NCI-H1417 treated with DMSO at 0.1 percent for 48 hours (cell line): ENCODE data around the gene OR2A25.

Experiments used
- DNase-seq: peaks from one replicate; lab custom pipeline; 2025; lab: John Stamatoyannopoulos, UW

OR2A25 gene

DNA sequence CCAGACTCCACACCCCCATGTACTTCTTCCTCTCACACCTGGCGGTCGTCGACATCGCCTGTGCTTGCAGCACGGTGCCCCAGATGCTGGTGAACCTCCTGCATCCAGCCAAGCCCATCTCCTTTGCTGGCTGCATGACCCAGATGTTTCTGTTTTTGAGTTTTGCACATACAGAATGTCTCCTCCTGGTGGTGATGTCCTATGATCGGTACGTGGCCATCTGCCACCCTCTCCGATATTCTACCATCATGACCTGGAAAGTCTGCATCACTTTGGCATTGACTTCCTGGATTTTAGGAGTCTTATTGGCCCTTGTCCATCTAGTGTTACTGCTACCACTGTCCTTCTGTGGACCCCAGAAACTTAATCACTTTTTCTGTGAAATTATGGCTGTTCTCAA lies 4.8 kb downstream of the OR2A25 start:
- DNase-seq: no peak

DNA sequence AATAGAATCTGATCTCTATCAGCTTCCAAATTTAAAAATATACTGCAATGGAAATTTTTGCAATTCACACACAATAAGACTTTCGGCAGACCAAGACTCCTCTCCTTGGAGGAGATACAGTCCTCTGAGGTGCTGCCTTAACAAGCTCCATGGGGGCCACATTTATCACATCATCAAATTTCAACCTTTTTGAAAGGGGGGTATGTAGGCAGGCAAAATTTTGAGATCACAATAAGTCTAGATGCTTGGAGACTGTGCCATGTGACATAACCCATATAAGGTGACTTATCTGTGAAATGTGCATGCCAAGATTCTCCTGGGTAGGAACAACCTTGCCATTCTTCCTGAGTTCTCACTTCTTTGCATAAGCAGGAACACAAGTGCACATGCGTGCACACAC lies 16.4 kb downstream of the OR2A25 start, which contains the start of gene OR2A12:
OR2A12 (plus strand) TSS at position 301 of the 400 bp plus-strand sequence. CDS start 8,830 bp downstream, outside the sequence.
- no peak for DNase-seq

DNA sequence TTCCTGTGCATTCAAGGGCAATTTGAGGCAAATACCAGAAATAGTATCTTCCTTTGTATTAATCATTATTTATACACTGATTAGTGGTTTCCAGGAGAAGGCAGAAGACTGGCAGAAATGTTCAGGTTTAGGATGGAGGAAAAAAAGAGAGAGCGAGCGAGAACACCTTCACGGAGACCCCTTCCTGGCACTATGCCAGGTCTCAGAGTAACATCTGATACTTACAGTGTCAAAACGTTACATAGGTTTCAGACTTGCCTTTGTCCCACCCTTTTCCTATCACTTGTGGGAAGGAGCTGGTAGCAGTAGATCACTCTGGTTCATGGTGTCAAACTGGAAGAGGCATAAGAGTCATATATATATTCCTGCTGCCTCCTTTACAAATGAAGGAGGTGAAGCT lies 17.1 kb downstream of the OR2A25 start:
- DNase-seq: no peak

DNA sequence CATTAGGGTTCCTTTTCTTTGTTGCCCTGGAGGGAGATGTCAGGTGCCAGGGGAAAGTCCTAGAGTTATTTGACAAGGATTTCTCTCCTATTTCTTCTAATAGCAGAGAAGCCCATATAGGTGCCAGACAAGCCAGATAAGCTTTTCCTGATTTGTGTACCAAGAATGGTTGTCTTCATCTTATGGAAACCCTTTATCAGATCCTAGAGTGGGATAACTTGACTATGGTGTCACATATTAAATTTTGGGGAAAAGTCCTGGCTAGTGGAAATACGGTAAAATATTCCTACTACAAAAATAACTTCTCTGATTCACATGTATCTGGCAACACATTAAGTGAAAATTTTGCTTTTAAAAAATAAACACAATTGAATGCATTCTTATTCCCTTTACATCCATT lies 17.6 kb downstream of the OR2A25 start:
- no peak for DNase-seq

DNA sequence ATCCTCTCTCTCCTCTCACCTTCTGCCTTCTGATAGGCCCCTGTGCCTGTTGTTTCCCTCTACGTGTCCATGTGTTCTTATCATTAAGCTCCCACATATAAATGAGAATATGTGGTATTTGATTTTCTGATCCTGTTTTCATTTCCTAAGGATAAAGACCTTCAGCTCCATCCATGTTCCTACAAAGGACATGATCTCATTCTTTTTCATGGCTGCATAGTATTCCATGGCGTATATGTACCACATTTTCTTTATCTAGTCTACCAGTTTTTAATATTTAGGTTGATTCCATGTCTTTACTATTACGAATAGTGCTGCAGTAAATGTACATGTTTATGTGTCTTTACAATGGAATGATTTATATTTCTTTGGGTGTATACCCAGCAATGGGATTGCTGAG lies 21.1 kb downstream of the OR2A25 start:
- DNase-seq: no peak

DNA sequence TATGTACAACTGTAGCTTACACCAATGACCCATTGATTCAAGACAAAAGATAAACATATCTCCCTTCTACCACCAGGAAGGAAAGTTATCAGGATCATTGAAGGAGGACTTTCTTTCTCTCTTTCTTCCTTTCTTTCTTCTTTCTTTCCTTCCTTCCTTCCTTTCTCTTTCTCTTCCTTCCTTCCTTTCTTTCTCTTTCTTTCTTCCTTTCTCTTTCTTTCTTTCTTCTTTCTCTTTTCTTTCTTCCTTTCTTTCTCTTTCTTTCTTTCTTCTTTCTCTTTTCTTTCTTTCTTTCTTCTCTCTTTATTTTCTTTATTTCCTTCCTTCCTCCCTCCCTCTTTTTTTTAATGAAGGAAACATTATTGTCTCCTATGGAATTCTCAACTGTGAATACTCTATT lies 29.2 kb downstream of the OR2A25 start:
- DNase-seq: no peak

DNA sequence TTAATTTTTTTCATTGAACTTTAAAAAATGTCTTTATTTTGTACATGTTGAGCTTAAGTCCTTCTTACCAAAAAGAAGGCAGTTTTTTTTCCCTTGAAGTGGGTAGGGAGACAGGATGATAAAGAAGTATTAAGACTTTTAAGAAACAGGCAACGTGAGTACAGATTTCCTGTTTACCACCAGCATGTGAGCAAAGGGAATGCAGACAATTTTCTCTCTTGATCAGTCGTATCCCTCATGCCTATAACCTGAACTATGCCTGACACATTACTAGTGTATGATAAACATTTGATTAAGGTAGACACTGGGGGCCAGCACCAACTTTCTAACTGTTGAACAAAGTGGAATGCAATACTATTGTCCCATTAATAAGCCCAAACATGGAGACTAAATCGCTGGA lies 31.0 kb downstream of the OR2A25 start:
- no peak for DNase-seq

DNA sequence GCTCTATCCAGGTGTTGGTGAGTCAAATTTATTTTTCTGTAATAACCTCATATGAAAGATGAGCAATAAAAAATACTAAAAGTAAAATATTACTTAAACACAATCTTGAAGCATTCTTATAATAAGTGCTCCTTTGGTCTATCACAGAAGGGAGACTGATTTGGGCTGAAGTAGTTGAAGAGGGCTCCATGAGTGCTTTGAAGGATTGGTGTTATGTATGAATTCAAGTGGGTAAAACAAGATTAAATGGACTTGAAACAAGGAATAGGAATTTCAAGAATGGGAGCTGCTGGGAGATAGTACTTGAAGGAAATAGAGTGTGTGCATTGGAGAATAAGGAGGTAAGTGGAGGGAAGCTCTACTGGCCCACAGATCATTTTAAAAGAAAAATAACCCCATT lies 32.4 kb downstream of the OR2A25 start:
- DNase-seq: no peak

DNA sequence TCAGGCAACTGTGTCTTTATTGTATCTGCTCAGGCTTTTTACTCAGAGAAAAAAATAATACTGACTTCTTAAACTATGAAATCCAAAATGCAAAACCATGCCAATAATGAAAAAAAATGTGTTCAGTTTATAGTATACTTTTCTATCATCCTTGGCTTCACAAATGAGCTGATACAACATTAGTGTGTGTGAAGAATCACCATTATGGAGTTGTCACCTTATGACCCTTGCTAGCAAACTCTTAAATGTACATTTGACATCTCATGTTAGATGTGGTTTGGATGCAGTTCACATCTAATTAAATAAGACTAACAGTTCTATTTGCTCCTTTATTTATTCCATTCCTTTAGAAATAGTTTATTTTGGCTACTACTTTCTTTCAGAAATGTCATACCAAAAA lies 35.6 kb downstream of the OR2A25 start:
- DNase-seq: no peak

DNA sequence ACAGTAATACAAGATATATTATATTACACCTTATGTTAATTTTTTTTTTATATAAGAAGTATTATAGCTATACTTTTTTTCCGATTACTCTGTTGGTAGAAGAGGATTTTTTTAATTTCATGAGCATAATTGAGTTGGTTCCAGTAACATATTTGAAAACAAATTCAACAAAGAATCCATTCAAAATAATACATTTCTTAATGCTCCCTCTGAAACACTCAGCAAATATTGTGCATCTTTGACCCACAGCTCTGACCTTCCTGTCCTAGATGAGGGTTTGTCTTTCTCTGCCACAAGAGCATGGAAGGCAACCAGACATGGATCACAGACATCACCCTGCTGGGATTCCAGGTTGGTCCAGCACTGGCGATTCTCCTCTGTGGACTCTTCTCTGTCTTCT lies 39.7 kb downstream of the OR2A25 start, which contains the start of gene OR2A2:
OR2A2 (plus strand) TSS at position 301 of the 400 bp plus-strand sequence; CDS start at position 301, 0 bp downstream.
- DNase-seq: no peak

DNA sequence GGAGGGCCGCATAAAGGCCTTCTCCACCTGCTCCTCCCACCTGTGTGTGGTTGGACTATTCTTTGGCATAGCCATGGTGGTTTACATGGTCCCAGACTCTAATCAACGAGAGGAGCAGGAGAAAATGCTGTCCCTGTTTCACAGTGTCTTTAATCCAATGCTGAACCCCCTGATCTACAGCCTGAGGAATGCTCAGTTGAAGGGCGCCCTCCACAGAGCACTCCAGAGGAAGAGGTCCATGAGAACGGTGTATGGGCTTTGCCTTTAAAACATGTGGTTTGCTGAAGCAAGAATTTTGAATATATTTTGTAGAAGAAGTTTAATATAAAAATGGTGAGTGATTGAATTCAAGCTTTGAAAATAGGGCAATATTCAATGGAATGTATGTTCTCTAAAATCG lies 40.7 kb downstream of the OR2A25 start:
- DNase-seq: no peak

DNA sequence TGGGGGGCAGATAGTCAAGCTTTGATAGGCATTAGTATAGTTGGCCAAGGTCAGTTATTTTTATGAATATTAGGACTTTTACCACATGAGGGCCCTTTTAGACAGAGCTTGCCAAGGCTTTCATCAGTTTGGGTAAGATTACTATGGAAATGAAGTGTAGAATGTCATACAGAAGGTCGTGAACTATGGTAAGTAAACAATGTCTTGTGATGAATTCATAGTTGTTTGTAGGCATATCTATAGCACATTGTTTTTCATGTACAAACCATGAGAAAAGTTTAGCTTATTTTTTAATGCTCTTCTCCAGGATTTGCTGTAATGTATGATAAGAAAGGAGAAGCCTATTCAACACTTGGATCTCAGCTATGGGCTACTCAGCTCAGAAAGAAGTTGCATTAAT lies 44.0 kb downstream of the OR2A25 start:
- DNase-seq: no peak

DNA sequence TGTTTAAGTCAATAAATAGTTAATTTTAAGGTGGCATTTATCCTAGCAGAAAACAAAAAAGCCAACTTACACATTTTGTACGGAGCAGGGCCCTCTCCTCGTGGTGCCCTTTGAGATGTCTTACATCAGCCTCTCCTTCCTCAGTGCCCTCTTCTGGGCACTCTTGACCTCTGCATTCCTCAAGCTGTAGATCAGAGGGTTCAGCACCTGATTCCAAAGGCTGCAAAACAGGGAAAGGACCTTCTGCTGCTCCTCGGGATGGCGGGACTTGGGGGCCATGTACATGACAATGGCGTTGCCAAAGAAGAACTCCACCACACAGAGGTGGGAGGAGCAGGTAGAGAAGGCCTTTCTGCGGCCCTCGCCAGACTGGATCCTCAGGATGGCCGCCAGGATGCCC lies 48.7 kb downstream of the OR2A25 start:
- DNase-seq: no peak

DNA sequence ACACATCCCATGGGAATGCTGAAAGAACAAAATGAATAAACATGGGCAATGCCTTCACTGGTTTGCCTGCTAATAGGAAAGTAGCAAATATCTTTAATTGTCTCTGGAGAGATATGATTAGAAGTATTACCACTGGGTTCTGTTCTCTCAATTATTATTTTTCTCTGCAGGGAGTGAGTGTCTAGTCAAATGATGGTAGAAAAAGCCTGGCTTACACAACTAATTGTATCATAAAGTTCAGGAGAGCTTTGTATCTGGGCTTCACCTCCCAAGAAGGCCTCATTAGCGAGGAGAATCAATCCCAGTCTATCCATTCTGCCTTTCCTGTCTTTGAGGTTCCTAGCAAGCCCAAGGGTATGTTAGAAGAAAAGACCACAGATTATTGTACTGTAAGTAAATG lies 53.3 kb downstream of the OR2A25 start, which contains the start of gene OR2A14:
OR2A14 (plus strand) TSS at position 301 of the 400 bp plus-strand sequence. CDS start 5,937 bp downstream, outside the sequence.
- DNase-seq: no peak
